ENCODE measurements around the gene CCDC3.

Gene CCDC3

GRCh38 chr10:12846718-12847117, 154.8 kb downstream of the CCDC3 start:
- DNase-seq (ENCODE audit: low read depth in 2 of 3, low spot score in 1 of 3): no peak

Data from stimulated activated CD4-positive, alpha-beta T cell treated with anti-CD3 and anti-CD28 coated beads, Interleukin-12 subunit alpha, Interleukin-12 subunit beta, amount 100 ng/mL, for 48 hours (primary cell).